Brain microvascular endothelial cell (primary cell): ENCODE results near the gene ADCYAP1R1.

Experiments
- DNase-seq: peaks from one replicate; pipeline ENCODE4 v3.0.0-alpha.2; 2020
- H3K27ac ChIP-seq: fragments of 250-450 bp; sonication (Bioruptor Pico); 2 replicates; pipeline ENCODE4 v1.5.1; 2020; ENCODE audit warnings: mild to moderate bottlenecking, moderate library complexity
- H3K27me3 ChIP-seq: fragments of 250-450 bp; sonication (Bioruptor Pico); replicated peaks from 2 replicates; pipeline ENCODE4 v1.5.1; 2020; ENCODE audit warnings: mild to moderate bottlenecking
- H3K36me3 ChIP-seq: fragments of 250-450 bp; sonication (Bioruptor Pico); replicated peaks from 2 replicates; pipeline ENCODE4 v1.5.1; 2020; ENCODE audit warnings: mild to moderate bottlenecking
- H3K4me3 ChIP-seq: 2 replicates; pipeline ENCODE4 v1.5.1; 2011; ENCODE audit warnings: low read depth, mild to moderate bottlenecking, control low read depth, low read length, moderate library complexity
- CTCF ChIP-seq: IDR thresholded peaks from 2 replicates; pipeline ENCODE4 v1.5.1; 2011; ENCODE audit warnings: low read depth, mild to moderate bottlenecking, moderate library complexity, low read length, control low read depth, inconsistent platforms; ENCODE audit errors: missing control alignments
- in situ Hi-C: cut with HindIII; loops from 2 replicates; pipeline ENCODE4 v1.10.0; 2017; ENCODE audit warnings: low sequenced_read_pairs, low pct_ligation_motif_present

The ADCYAP1R1 gene

GRCh38 chr7:31075086-31075405 lies 22.9 kb downstream of the ADCYAP1R1 start:
- no peak overlapping the region for H3K27ac ChIP-seq
- no peak overlapping the region for H3K4me3 ChIP-seq
- no peaks in the 10 kb centered on the region for H3K36me3 ChIP-seq
- DNase-seq, result no peak
- H3K27me3 ChIP-seq, result no peaks in the 10 kb centered on the region
- in situ Hi-C loops, result no loop called here
- no peak for TF ChIP-seq CTCF

GRCh38 chr7:31076051-31076450 lies 23.9 kb downstream of the ADCYAP1R1 start:
- Histone ChIP-seq H3K36me3 (no peaks in the 10 kb centered on the region), H3K27me3 (no peaks in the 10 kb centered on the region), H3K4me3 (no peak overlapping the region), H3K27ac (no peak overlapping the region)
- TF ChIP-seq CTCF, result no peak
- no peak for DNase-seq
- in situ Hi-C loops, result no loop called here

- Histone ChIP-seq H3K36me3 (no peaks in the 10 kb centered on the region), H3K27me3 (no peaks in the 10 kb centered on the region), H3K27ac (no peak overlapping the region), H3K4me3 (no peak overlapping the region)
- no peak for TF ChIP-seq CTCF
- DNase-seq, result no peak
- in situ Hi-C loops, result no loop called here
These were observed 24.7 kb downstream of the ADCYAP1R1 start for GRCh38 chr7:31076641-31077310.

GRCh38 chr7:31077484-31078362 lies 25.6 kb downstream of the ADCYAP1R1 start:
- Histone ChIP-seq H3K4me3 (no peak overlapping the region), H3K27ac (no peak overlapping the region), H3K27me3 (no peaks in the 10 kb centered on the region), H3K36me3 (no peaks in the 10 kb centered on the region)
- in situ Hi-C loops, result no loop called here
- DNase-seq, result no peak
- TF ChIP-seq CTCF, result no peak

- no peak overlapping the region for H3K4me3 ChIP-seq
- no peaks in the 10 kb centered on the region for H3K36me3 ChIP-seq
- no peak for TF ChIP-seq CTCF
- in situ Hi-C loops, result no loop called here
- no peak for DNase-seq
- H3K27ac ChIP-seq, result no peak overlapping the region
- H3K27me3 ChIP-seq, result no peaks in the 10 kb centered on the region
These were observed 26.4 kb downstream of the ADCYAP1R1 start for GRCh38 chr7:31078363-31078990.
